Neural progenitor cell (in vitro differentiated cells): ENCODE results near the gene DTNB.

ENCODE experiments used
- EZH2 ChIP-seq: fragments of 200-600 bp; sonication (generic); IDR thresholded peaks from 2 replicates; pipeline ENCODE4 v1.6.1; 2017; ENCODE audit warnings: antibody characterized with exemption, mild to moderate bottlenecking, moderate library complexity
- EZH2phosphoT487 ChIP-seq: fragments of 200-600 bp; sonication (generic); IDR thresholded peaks from 2 replicates; pipeline ENCODE4 v1.6.1; 2017; ENCODE audit warnings: antibody characterized with exemption
- TF ChIP-seq, protein P1 (sequence below): fragments of 200-600 bp; sonication (generic); IDR thresholded peaks from 2 replicates; pipeline ENCODE4 v1.5.1; 2017; ENCODE audit warnings: antibody characterized with exemption, mild to moderate bottlenecking

DNA sequence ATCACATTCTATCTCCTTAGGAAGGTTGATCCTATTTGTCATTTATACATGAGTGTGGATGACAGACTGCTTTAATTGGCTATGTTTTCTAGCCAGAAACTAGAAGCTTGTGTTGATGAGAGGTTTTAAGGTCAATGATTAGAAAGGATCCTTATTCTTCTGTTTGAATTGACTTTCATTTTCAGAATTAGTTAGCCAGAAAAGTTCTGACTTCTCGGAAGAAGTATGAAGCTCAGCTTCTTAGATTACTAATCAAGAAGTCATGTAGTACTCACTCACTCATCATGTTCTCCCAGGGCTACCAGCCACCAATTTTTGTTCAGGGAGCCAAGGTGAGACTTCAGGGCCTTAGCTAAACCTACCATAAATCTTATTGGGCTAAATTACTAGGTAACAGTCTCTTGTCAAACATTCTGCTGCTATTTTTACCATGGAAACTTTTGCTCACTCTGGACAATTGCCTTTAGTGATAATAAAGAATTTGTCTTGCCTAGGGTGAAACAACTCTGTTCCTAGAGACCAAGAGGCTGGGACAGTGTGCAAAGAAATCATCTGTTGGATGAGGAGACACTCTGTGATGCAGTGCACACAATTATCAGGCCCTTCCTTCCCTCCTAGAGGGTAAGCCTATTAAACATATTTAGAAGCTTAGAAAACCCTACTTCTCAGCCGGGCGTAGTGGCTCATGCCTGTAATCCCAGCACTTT is 220.0 kb downstream of the DTNB start:
- TF ChIP-seq, protein P1, sequence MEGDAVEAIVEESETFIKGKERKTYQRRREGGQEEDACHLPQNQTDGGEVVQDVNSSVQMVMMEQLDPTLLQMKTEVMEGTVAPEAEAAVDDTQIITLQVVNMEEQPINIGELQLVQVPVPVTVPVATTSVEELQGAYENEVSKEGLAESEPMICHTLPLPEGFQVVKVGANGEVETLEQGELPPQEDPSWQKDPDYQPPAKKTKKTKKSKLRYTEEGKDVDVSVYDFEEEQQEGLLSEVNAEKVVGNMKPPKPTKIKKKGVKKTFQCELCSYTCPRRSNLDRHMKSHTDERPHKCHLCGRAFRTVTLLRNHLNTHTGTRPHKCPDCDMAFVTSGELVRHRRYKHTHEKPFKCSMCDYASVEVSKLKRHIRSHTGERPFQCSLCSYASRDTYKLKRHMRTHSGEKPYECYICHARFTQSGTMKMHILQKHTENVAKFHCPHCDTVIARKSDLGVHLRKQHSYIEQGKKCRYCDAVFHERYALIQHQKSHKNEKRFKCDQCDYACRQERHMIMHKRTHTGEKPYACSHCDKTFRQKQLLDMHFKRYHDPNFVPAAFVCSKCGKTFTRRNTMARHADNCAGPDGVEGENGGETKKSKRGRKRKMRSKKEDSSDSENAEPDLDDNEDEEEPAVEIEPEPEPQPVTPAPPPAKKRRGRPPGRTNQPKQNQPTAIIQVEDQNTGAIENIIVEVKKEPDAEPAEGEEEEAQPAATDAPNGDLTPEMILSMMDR: no peak
- no peak for TF ChIP-seq EZH2
- TF ChIP-seq EZH2phosphoT487: no peak
